Liver (tissue), 3 donors: Measurements from ENCODE around the gene NAAA.

Source experiments
- EGR1 ChIP-seq, 2 donors: IDR thresholded peaks; 2 replicates each; pipeline ENCODE4 v1.6.1; 2016 to 2018; ENCODE audit warnings: antibody characterized with exemption in 2 of 2, low read depth in 2 of 2
- FOXA2 ChIP-seq: IDR thresholded peaks from 2 replicates; pipeline ENCODE4 v1.6.1; 2016; ENCODE audit warnings: antibody characterized with exemption
- GABPA ChIP-seq, 2 donors: IDR thresholded peaks in 1 of 2; conservative IDR thresholded peaks in 1 of 2; 2 replicates each; pipeline ENCODE4 v1.6.1; 2016; ENCODE audit warnings: antibody characterized with exemption in 2 of 2, mild to moderate bottlenecking in 1 of 2, moderate library complexity in 1 of 2
- HNF4A ChIP-seq, 2 donors: conservative IDR thresholded peaks; 2 replicates each; pipeline ENCODE4 v1.6.1; 2016; ENCODE audit warnings: antibody characterized with exemption in 2 of 2, mild to moderate bottlenecking in 2 of 2
- NR2F2 ChIP-seq: IDR thresholded peaks from 2 replicates; pipeline ENCODE4 v1.6.1; 2016; ENCODE audit warnings: antibody characterized with exemption
- RAD21 ChIP-seq, 2 donors: IDR thresholded peaks; 2 replicates each; pipeline ENCODE4 v1.6.1; 2016; ENCODE audit warnings: antibody characterized with exemption in 2 of 2, mild to moderate bottlenecking in 2 of 2
- REST ChIP-seq: IDR thresholded peaks from 2 replicates; pipeline ENCODE4 v1.6.1; 2016; ENCODE audit warnings: antibody characterized with exemption, mild to moderate bottlenecking
- RXRA ChIP-seq, 2 donors: IDR thresholded peaks; 2 replicates each; pipeline ENCODE4 v1.6.1; 2017 to 2018; ENCODE audit warnings: antibody characterized with exemption in 2 of 2, mild to moderate bottlenecking in 1 of 2
- SP1 ChIP-seq: IDR thresholded peaks from 2 replicates; pipeline ENCODE4 v1.6.1; 2018; ENCODE audit warnings: antibody characterized with exemption, mild to moderate bottlenecking
- TAF1 ChIP-seq: conservative IDR thresholded peaks from 2 replicates; pipeline ENCODE4 v1.6.1; 2016; ENCODE audit warnings: antibody characterized with exemption, mild to moderate bottlenecking
- TF ChIP-seq, protein P1 (sequence below): fragments of 150-350 bp; IDR thresholded peaks from 2 replicates; pipeline ENCODE4 v1.5.1; 2017; ENCODE audit warnings: improper control_type of control experiment, low read depth, low read length; ENCODE audit not compliant: missing input control
- TF ChIP-seq, protein P2 (sequence below): IDR thresholded peaks from 2 replicates; pipeline ENCODE4 v1.6.1; 2016; ENCODE audit warnings: antibody characterized with exemption
- TF ChIP-seq, protein P3 (sequence below): IDR thresholded peaks from 2 replicates; pipeline ENCODE4 v1.6.1; 2016; ENCODE audit warnings: antibody characterized with exemption
- donor health status: healthy.
- donor health status: healthy.

GRCh38 chr4:75904076-75904475 is 36.7 kb downstream of the NAAA start:
- TF ChIP-seq, protein P1, sequence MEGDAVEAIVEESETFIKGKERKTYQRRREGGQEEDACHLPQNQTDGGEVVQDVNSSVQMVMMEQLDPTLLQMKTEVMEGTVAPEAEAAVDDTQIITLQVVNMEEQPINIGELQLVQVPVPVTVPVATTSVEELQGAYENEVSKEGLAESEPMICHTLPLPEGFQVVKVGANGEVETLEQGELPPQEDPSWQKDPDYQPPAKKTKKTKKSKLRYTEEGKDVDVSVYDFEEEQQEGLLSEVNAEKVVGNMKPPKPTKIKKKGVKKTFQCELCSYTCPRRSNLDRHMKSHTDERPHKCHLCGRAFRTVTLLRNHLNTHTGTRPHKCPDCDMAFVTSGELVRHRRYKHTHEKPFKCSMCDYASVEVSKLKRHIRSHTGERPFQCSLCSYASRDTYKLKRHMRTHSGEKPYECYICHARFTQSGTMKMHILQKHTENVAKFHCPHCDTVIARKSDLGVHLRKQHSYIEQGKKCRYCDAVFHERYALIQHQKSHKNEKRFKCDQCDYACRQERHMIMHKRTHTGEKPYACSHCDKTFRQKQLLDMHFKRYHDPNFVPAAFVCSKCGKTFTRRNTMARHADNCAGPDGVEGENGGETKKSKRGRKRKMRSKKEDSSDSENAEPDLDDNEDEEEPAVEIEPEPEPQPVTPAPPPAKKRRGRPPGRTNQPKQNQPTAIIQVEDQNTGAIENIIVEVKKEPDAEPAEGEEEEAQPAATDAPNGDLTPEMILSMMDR: no peak
- TF ChIP-seq, protein P2, sequence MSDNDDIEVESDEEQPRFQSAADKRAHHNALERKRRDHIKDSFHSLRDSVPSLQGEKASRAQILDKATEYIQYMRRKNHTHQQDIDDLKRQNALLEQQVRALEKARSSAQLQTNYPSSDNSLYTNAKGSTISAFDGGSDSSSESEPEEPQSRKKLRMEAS: no peak
- TF ChIP-seq TAF1 (no peak), FOXA2 (no peak), NR2F2 (no peak), REST (no peak), SP1 (no peak), GABPA (IDR thresholded peaks at IDR 0.05 in 1 of 2, conservative IDR thresholded peaks at IDR 0.05 in 1 of 2) (no peak), EGR1 (IDR thresholded peaks at IDR 0.05; ENCODE audit: low read depth in 2 of 2) (no peak), RAD21 (IDR thresholded peaks at IDR 0.05) (no peak), HNF4A (conservative IDR thresholded peaks at IDR 0.05) (no peak), RXRA (IDR thresholded peaks at IDR 0.05) (no peak)
- TF ChIP-seq, protein P3, sequence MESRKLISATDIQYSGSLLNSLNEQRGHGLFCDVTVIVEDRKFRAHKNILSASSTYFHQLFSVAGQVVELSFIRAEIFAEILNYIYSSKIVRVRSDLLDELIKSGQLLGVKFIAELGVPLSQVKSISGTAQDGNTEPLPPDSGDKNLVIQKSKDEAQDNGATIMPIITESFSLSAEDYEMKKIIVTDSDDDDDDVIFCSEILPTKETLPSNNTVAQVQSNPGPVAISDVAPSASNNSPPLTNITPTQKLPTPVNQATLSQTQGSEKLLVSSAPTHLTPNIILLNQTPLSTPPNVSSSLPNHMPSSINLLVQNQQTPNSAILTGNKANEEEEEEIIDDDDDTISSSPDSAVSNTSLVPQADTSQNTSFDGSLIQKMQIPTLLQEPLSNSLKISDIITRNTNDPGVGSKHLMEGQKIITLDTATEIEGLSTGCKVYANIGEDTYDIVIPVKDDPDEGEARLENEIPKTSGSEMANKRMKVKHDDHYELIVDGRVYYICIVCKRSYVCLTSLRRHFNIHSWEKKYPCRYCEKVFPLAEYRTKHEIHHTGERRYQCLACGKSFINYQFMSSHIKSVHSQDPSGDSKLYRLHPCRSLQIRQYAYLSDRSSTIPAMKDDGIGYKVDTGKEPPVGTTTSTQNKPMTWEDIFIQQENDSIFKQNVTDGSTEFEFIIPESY: no peak
